GM19468 (cell line): ENCODE data around the gene CLEC16A.

Experiments used
- ATAC-seq: cut with Tn5 transposase; IDR thresholded peaks from one replicate; pipeline ENCODE4 v1.9.1; 2021; ENCODE audit warnings: mild to moderate bottlenecking, moderate library complexity, moderate number of reproducible peaks; ENCODE audit not compliant: unreplicated experiment; ENCODE audit errors: extremely low read depth

CLEC16A gene

GRCh38 chr16:10982465-10983150 is 38.2 kb downstream of the CLEC16A start:
- peak; percentile 34 for ATAC-seq

GRCh38 chr16:10983159-10983558 is 38.8 kb downstream of the CLEC16A start:
- ATAC-seq: no peak

GRCh38 chr16:10984509-10984908 is 40.1 kb downstream of the CLEC16A start:
- ATAC-seq: no peak

- ATAC-seq: no peak
Measured at GRCh38 chr16:10987361-10988163, 43.2 kb downstream of the CLEC16A start.

- ATAC-seq: no peak
Measured at GRCh38 chr16:10988164-10988803, 43.9 kb downstream of the CLEC16A start.

GRCh38 chr16:10988879-10989278 is 44.5 kb downstream of the CLEC16A start:
- ATAC-seq: no peak

- no peak for ATAC-seq
Measured at GRCh38 chr16:10989559-10989958, 45.2 kb downstream of the CLEC16A start.

GRCh38 chr16:10990378-10990777 is 46.0 kb downstream of the CLEC16A start:
- no peak for ATAC-seq

- no peak for ATAC-seq
Measured at GRCh38 chr16:10992112-10992511, 47.7 kb downstream of the CLEC16A start.

- no peak for ATAC-seq
Measured at GRCh38 chr16:10992797-10993196, 48.4 kb downstream of the CLEC16A start.

- no peak for ATAC-seq
Measured at GRCh38 chr16:10993649-10994048, 49.3 kb downstream of the CLEC16A start.

- ATAC-seq: no peak
Measured at GRCh38 chr16:10994571-10994970, 50.2 kb downstream of the CLEC16A start.

- no peak for ATAC-seq
Measured at GRCh38 chr16:10995565-10995964, 51.2 kb downstream of the CLEC16A start.

- no peak for ATAC-seq
Measured at GRCh38 chr16:10997485-10997884, 53.1 kb downstream of the CLEC16A start.

GRCh38 chr16:10999300-10999699 is 54.9 kb downstream of the CLEC16A start:
- no peak for ATAC-seq

GRCh38 chr16:11001611-11002010 is 57.2 kb downstream of the CLEC16A start:
- no peak for ATAC-seq

- ATAC-seq: no peak
Measured at GRCh38 chr16:11003141-11003540, 58.8 kb downstream of the CLEC16A start.

GRCh38 chr16:11004351-11004750 is 60.0 kb downstream of the CLEC16A start:
- ATAC-seq: no peak

- ATAC-seq: no peak
Measured at GRCh38 chr16:11004973-11005610, 60.7 kb downstream of the CLEC16A start.

- no peak for ATAC-seq
Measured at GRCh38 chr16:11005611-11005975, 61.2 kb downstream of the CLEC16A start.

GRCh38 chr16:11006656-11007055 is 62.3 kb downstream of the CLEC16A start:
- no peak for ATAC-seq
